Measurements from ENCODE around the gene KCNMA1. TPM values are rescaled to one million over a fixed set of nuclear protein-coding genes. Genes with fewer than 3 reads are reported as not detected.

The KCNMA1 gene
- total RNA-seq, 4 donors from 2014 or later: 10.1 to 32.6 (median 20.1) TPM

DNA sequence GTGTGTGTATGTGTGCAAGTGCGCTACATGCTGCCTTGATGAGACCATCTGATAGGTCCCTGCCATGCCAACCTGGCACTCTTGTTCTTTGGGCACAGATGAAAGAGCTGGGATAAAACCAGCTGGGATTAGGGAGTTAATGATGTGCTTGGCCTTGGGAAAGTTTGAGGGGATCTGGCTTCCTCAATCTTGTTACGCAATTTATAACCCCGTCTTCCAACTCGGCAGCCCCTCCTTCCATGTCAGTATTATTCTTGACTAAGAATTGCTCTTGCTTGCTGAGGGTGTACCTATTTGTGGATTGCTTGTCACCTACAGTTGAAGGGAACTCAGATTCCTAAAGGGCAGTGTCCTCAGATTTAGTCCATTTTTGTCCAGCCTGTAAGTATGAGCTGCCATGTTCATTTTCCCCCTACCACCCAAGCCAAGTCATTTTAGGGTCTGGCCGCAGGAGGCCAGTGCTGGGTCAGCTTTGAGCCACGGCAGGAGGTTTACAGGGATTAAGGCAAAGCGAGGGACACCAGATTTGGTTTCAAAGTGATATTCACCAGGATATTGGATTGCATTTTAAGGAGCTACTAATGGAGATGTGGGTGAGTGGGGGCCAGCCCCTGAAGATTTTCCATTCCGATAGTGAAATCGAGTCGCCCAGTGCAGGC, 34.1 kb upstream of the KCNMA1 start:
- ATAC-seq (ENCODE audit: low FRiP score) (no peak), DNase-seq (ENCODE audit: low spot score) (no peak)
- no peak for TF ChIP-seq CTCF (IDR thresholded peaks at IDR 0.05)

DNA sequence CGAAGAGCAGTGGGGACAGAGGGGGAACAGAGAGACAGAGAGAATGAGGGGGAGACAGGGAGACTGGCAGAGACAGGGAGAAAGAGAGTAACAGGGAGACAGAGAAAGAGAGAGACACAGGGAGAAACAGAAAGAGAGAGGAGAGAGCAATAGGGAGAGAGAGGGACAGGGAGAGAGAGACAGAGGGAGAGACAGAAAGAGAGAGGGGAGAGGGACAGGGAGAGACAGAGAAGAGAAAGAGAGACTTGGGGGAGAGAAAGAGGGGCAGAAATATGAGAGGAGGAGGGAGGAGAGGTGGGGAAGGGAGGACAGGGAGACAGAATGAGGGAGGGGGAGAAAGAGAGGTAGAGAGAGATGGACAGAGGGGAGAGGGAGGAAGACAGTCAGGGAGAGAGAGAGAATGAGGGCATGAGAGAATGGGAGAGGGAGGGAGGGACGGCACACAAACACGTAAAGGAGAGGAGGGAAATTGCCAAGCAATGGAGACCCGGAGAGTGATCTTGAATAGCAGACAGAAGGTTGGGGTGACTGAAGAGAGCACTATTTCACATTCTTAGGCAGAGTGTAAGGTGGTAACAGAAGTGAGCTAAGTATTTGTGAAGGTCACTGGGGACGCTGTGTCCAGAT, 33.3 kb upstream of the KCNMA1 start:
- no peak for ATAC-seq (ENCODE audit: low FRiP score)
- TF ChIP-seq CTCF (IDR thresholded peaks at IDR 0.05): no peak
- no peak for DNase-seq (ENCODE audit: low spot score)

DNA sequence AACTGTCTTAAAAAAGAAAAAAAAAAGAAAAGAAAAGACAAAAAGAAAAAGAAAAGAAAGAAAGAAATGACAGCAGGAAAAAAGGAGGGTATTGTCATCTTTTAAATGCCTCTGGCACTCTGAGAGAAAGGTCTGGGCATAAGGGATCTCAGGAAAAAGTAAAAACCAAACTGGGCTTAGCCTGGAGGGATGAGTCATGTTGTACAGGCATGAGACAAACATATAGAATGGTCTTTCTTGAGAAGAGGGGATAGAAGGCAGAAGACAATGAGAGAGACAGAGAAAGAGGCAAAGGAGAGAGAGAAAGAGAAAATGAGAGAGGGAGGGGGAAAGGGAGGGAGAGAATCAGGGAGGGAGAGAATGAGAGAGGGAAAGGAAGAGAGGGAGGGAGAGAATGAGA, 32.3 kb upstream of the KCNMA1 start:
- ATAC-seq (ENCODE audit: low FRiP score) (no peak), DNase-seq (ENCODE audit: low spot score) (no peak)
- TF ChIP-seq CTCF (IDR thresholded peaks at IDR 0.05): no peak

DNA sequence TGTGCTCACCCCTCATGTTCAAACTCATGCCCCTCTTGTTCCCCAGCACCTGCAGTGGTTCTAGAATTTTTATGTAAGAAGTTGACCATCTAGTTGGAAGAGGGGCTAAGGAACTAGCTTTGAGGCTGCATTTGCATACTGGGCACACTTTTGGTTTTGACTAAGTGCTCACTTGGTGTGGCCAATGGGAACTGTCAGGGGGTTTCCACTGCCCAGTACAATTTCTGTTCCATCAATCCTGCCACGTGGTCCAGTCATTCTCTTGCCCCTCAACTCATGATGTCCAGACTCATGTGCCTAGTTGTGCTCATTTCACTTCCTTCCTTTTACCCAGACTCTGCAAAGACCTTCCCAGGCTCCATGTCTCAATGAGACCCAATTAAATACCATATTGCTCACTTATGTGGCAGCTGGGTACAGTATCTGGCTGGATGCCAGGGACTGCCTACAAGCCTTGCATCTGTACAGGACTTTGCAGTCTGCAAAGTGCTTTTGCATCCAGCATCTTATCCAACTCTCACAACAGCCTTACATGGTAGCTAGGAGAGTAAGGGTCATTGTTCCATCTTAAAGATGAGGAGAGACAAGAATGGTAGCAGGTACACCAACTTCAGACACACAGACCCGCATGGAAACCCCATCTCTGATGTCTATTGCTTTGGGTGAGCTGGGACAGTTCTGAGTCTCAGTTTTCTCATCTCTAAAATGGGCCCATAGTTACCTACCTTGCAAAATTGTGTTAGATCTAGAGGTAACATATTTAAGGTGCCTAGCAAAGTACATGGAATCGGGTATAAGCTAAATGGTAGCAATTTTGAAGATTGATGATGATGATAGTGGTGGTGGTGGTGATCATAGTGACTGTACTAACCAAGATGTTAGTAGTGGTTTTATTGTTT, 30.1 kb upstream of the KCNMA1 start:
- TF ChIP-seq CTCF (IDR thresholded peaks at IDR 0.05): no peak
- ATAC-seq (ENCODE audit: low FRiP score) (no peak), DNase-seq (ENCODE audit: low spot score) (no peak)

GRCh38 chr10:77666821-77667220, 29.2 kb upstream of the KCNMA1 start:
- no peak for TF ChIP-seq CTCF (IDR thresholded peaks at IDR 0.05)
- DNase-seq (ENCODE audit: low spot score): no peak
- no peak for ATAC-seq (ENCODE audit: low FRiP score)

DNA sequence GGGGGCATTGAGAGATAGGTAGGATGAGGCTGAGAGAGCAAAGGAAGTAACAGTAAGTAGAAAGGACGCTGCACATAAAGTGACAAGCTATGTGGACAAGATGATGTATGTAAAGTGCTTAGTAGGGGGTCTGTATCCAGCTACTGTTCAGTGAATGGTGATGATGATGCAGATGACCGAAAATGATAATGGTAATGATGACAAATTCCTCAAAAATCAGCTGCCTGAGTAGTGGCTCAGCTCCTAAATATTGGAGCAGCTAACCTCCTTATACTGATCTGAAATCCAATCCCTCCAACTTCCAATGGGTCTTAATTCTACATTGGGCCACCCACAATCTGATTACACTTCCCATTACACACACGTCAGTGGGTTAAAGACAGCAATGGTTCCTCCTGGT, 27.1 kb upstream of the KCNMA1 start:
- ATAC-seq (ENCODE audit: low FRiP score) (no peak), DNase-seq (ENCODE audit: low spot score) (no peak)
- TF ChIP-seq CTCF (IDR thresholded peaks at IDR 0.05): no peak
